ENCODE data around the gene PARP12. TPM values are rescaled to one million over a fixed set of nuclear protein-coding genes. Genes with fewer than 3 reads are reported as not detected.

The PARP12 gene
- polyA plus RNA-seq, 1 donor (not counting 4 experiments of a cell fraction or from before 2014, with no cell fraction given): 66.0 TPM

- H4K20me1 ChIP-seq (ENCODE audit: control insufficient read depth, extremely low read depth, insufficient read depth, low read length): no peaks in the 10 kb centered on the region
These were observed 72.0 kb downstream of the PARP12 start for GRCh38 chr7:139990571-139991268.

DNA sequence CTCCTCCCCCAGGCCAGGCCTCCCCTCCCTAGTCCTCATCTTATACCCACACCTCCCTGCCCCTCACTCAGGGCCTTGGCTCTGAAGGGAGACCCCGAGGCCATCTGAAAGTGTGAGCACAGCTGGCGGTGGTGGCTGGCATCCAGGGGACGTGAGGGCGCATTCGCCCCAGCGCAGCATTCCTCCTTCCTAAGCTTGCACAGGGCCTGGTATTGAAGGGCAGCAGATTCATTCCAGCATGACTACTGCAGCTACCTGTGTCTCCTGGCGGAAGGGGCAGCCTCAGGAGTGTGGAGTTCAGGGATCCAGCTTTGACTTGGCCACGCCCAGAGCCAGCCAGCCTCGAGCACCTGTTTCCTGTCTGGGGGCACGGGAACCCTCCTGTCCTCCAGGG lies 72.6 kb downstream of the PARP12 start:
- Histone ChIP-seq H3K79me2 (ENCODE audit: control insufficient read depth, insufficient read depth, low read length) (no peaks in the 10 kb centered on the region), H3K9me3 (ENCODE audit: control insufficient read depth, low read depth, low read length) (no peaks in the 10 kb centered on the region), H3K9me1 (ENCODE audit: control insufficient read depth, extremely low read depth, insufficient read depth, low read length) (no peaks in the 10 kb centered on the region), H3K27ac (ENCODE audit: control insufficient read depth, insufficient read depth, low read length) (no peak overlapping the region), H3K4me3 (ENCODE audit: control insufficient read depth in 2 of 3, extremely low read depth in 1 of 3, insufficient read depth in 2 of 3, low read depth in 1 of 3, low read length in 3 of 3) (no peak overlapping the region), H3K9ac (ENCODE audit: control insufficient read depth, extremely low read depth, insufficient read depth, low read length) (no peak overlapping the region), H3K27me3 (ENCODE audit: control insufficient read depth, extremely low read depth, insufficient read depth, low read length) (no peaks in the 10 kb centered on the region), H3K36me3 (ENCODE audit: control insufficient read depth in 2 of 2, extremely low read depth in 1 of 2, insufficient read depth in 2 of 2, low read length in 2 of 2) (no peaks in the 10 kb centered on the region), H4K20me1 (ENCODE audit: control insufficient read depth, extremely low read depth, insufficient read depth, low read length) (no peaks in the 10 kb centered on the region), H3K4me1 (ENCODE audit: control insufficient read depth, extremely low read depth, insufficient read depth, low read length) (no peaks in the 10 kb centered on the region), H3K4me2 (ENCODE audit: control insufficient read depth, extremely low read depth, insufficient read depth, low read depth, low read length) (no peak overlapping the region), H2AFZ (ENCODE audit: control insufficient read depth, low read length) (no peak overlapping the region)
- no peak for FAIRE-seq
- TF ChIP-seq EZH2 (IDR thresholded peaks at IDR 0.05; ENCODE audit: low read length): no peak
- TF ChIP-seq, protein P1, sequence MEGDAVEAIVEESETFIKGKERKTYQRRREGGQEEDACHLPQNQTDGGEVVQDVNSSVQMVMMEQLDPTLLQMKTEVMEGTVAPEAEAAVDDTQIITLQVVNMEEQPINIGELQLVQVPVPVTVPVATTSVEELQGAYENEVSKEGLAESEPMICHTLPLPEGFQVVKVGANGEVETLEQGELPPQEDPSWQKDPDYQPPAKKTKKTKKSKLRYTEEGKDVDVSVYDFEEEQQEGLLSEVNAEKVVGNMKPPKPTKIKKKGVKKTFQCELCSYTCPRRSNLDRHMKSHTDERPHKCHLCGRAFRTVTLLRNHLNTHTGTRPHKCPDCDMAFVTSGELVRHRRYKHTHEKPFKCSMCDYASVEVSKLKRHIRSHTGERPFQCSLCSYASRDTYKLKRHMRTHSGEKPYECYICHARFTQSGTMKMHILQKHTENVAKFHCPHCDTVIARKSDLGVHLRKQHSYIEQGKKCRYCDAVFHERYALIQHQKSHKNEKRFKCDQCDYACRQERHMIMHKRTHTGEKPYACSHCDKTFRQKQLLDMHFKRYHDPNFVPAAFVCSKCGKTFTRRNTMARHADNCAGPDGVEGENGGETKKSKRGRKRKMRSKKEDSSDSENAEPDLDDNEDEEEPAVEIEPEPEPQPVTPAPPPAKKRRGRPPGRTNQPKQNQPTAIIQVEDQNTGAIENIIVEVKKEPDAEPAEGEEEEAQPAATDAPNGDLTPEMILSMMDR (optimal IDR thresholded peaks at IDR 0.05 in 1 of 3, IDR thresholded peaks at IDR 0.05 in 1 of 3, conservative IDR thresholded peaks at IDR 0.05 in 1 of 3; ENCODE audit: extremely low read depth in 1 of 3, insufficient read depth in 2 of 3, low read length in 3 of 3): no peak
- dilution Hi-C loops (cut with MboI; ENCODE audit: extremely low pct_ligation_motif_present, low sequenced_read_pairs): no loop called here
- no peak for DNase-seq (ENCODE audit: low read depth, low spot score)

More at GRCh38 chr7:139990571-139991268, 72.0 kb downstream of the PARP12 start:
- H3K79me2 ChIP-seq (ENCODE audit: control insufficient read depth, insufficient read depth, low read length): no peaks in the 10 kb centered on the region
- no peaks in the 10 kb centered on the region for H3K27me3 ChIP-seq (ENCODE audit: control insufficient read depth, extremely low read depth, insufficient read depth, low read length)
- H3K9me3 ChIP-seq (ENCODE audit: control insufficient read depth, low read depth, low read length): no peaks in the 10 kb centered on the region
- DNase-seq (ENCODE audit: low read depth, low spot score) (no peak), FAIRE-seq (no peak)
- dilution Hi-C loops (cut with MboI; ENCODE audit: extremely low pct_ligation_motif_present, low sequenced_read_pairs): no loop called here
- H3K36me3 ChIP-seq (ENCODE audit: control insufficient read depth in 2 of 2, extremely low read depth in 1 of 2, insufficient read depth in 2 of 2, low read length in 2 of 2): no peaks in the 10 kb centered on the region
- H3K4me3 ChIP-seq (ENCODE audit: control insufficient read depth in 2 of 3, extremely low read depth in 1 of 3, insufficient read depth in 2 of 3, low read depth in 1 of 3, low read length in 3 of 3): no peak overlapping the region
- no peaks in the 10 kb centered on the region for H3K4me1 ChIP-seq (ENCODE audit: control insufficient read depth, extremely low read depth, insufficient read depth, low read length)
- no peak overlapping the region for H3K4me2 ChIP-seq (ENCODE audit: control insufficient read depth, extremely low read depth, insufficient read depth, low read depth, low read length)
- no peak overlapping the region for H2AFZ ChIP-seq (ENCODE audit: control insufficient read depth, low read length)
- no peak overlapping the region for H3K9ac ChIP-seq (ENCODE audit: control insufficient read depth, extremely low read depth, insufficient read depth, low read length)
- TF ChIP-seq, protein P1 (optimal IDR thresholded peaks at IDR 0.05 in 1 of 3, IDR thresholded peaks at IDR 0.05 in 1 of 3, conservative IDR thresholded peaks at IDR 0.05 in 1 of 3; ENCODE audit: extremely low read depth in 1 of 3, insufficient read depth in 2 of 3, low read length in 3 of 3): no peak
- TF ChIP-seq EZH2 (IDR thresholded peaks at IDR 0.05; ENCODE audit: low read length): no peak
- no peak overlapping the region for H3K27ac ChIP-seq (ENCODE audit: control insufficient read depth, insufficient read depth, low read length)
- no peaks in the 10 kb centered on the region for H3K9me1 ChIP-seq (ENCODE audit: control insufficient read depth, extremely low read depth, insufficient read depth, low read length)

Data from keratinocyte (primary cell).